ENCODE data around the gene DERA.

DNA sequence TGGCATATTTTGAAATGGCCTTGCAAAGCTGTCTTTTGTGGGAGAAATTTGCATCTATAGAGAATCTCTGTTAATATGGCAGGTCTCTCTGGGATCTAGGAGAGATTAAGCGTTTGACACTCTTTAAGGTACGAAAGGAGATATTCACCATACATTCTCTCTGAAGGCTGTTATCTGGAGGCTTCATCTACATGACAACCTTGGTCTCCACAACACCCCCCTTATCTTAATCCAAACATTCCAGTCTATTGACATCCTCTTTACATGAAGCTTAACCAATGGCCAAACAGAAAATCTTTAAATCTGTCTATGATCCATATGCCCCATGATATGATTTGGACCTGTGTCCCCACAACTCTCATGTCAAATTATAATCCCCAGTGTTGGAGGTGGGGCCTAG, 137.4 kb downstream of the DERA start:
- TF ChIP-seq, protein P1, sequence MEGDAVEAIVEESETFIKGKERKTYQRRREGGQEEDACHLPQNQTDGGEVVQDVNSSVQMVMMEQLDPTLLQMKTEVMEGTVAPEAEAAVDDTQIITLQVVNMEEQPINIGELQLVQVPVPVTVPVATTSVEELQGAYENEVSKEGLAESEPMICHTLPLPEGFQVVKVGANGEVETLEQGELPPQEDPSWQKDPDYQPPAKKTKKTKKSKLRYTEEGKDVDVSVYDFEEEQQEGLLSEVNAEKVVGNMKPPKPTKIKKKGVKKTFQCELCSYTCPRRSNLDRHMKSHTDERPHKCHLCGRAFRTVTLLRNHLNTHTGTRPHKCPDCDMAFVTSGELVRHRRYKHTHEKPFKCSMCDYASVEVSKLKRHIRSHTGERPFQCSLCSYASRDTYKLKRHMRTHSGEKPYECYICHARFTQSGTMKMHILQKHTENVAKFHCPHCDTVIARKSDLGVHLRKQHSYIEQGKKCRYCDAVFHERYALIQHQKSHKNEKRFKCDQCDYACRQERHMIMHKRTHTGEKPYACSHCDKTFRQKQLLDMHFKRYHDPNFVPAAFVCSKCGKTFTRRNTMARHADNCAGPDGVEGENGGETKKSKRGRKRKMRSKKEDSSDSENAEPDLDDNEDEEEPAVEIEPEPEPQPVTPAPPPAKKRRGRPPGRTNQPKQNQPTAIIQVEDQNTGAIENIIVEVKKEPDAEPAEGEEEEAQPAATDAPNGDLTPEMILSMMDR (conservative IDR thresholded peaks at IDR 0.05 in 1 of 2, IDR thresholded peaks at IDR 0.05 in 1 of 2; ENCODE audit: low read depth in 1 of 2, low read length in 2 of 2): no peak
- TF ChIP-seq EZH2 (IDR thresholded peaks at IDR 0.05; ENCODE audit: low read length, missing control alignments): no peak

All from fibroblast of lung (primary cell).